Mesenchymal stem cell (in vitro differentiated cells and primary cell): ENCODE data around the gene CLMN.

ENCODE experiments used
- DNase-seq: peaks from one replicate; pipeline ENCODE4 v3.0.0-alpha.2; 2013
- H2AFZ ChIP-seq: one replicate; pipeline ENCODE4 v1.6.1; 2013; ENCODE audit warnings: low read depth, mild to moderate bottlenecking, control low read depth, inconsistent platforms, low read length, moderate library complexity
- H2AK5ac ChIP-seq: 2 replicates; pipeline ENCODE4 v1.6.1; 2013; ENCODE audit warnings: low read length, moderate library complexity, mild to moderate bottlenecking, inconsistent platforms; ENCODE audit not compliant: severe bottlenecking
- H2BK120ac ChIP-seq: one replicate; pipeline ENCODE4 v1.6.1; 2013; ENCODE audit warnings: low read depth, mild to moderate bottlenecking, inconsistent platforms, low read length, moderate library complexity
- H2BK12ac ChIP-seq, 2 experiments: one replicate each; pipeline ENCODE4 v1.6.1; 2013; ENCODE audit warnings: inconsistent platforms in 2 of 2, low read length in 2 of 2, mild to moderate bottlenecking in 2 of 2, moderate library complexity in 2 of 2, control low read depth in 1 of 2
- H2BK15ac ChIP-seq: one replicate; pipeline ENCODE4 v1.6.1; 2013; ENCODE audit warnings: mild to moderate bottlenecking, low read depth, inconsistent platforms; ENCODE audit not compliant: poor library complexity, severe bottlenecking
- H2BK5ac ChIP-seq: 2 replicates; pipeline ENCODE4 v1.6.1; 2013; ENCODE audit warnings: low read depth, mild to moderate bottlenecking, low read length, control low read depth, inconsistent platforms; ENCODE audit not compliant: poor library complexity, severe bottlenecking
- H3K14ac ChIP-seq, 2 experiments: one replicate each; pipeline ENCODE4 v1.6.1; 2013; ENCODE audit warnings: inconsistent platforms in 2 of 2, low read length in 2 of 2, control low read depth in 1 of 2, mild to moderate bottlenecking in 1 of 2, moderate library complexity in 1 of 2
- H3K18ac ChIP-seq, 2 experiments: one replicate each; pipeline ENCODE4 v1.6.1; 2013; ENCODE audit warnings: inconsistent platforms in 2 of 2, low read length in 2 of 2, control low read depth in 1 of 2, low read depth in 1 of 2, mild to moderate bottlenecking in 1 of 2
- H3K23ac ChIP-seq, 2 experiments: one replicate each; pipeline ENCODE4 v1.6.1; 2013; ENCODE audit warnings: inconsistent platforms in 2 of 2, low read length in 2 of 2, mild to moderate bottlenecking in 2 of 2, moderate library complexity in 2 of 2, control low read depth in 1 of 2
- H3K27ac ChIP-seq: 2 replicates; pipeline ENCODE4 v1.5.1; 2013; ENCODE audit warnings: mild to moderate bottlenecking, moderate library complexity, low read length, control low read depth, inconsistent platforms; ENCODE audit not compliant: poor library complexity, severe bottlenecking
- H3K27me3 ChIP-seq, 2 experiments: 2 replicates each; pipeline versions ENCODE4 v1.6.1 to v1.7.0; 2013; ENCODE audit warnings: low read length in 2 of 2, mild to moderate bottlenecking in 2 of 2, moderate library complexity in 2 of 2, control low read depth in 1 of 2, inconsistent platforms in 1 of 2; ENCODE audit not compliant: control insufficient read depth in 1 of 2, insufficient read depth in 1 of 2
- H3K36me3 ChIP-seq, 2 experiments: 2 replicates each; pipeline versions ENCODE4 v1.6.1 to v1.7.0; 2013; ENCODE audit warnings: low read length in 2 of 2, control low read depth in 1 of 2, inconsistent platforms in 1 of 2, low read depth in 1 of 2, mild to moderate bottlenecking in 1 of 2; ENCODE audit not compliant: insufficient read depth in 2 of 2, control insufficient read depth in 1 of 2
- H3K4ac ChIP-seq, 2 experiments: one replicate each; pipeline ENCODE4 v1.6.1; 2013; ENCODE audit warnings: inconsistent platforms in 2 of 2, low read length in 2 of 2, mild to moderate bottlenecking in 2 of 2, moderate library complexity in 2 of 2, control low read depth in 1 of 2, low read depth in 1 of 2
- H3K4me1 ChIP-seq: 2 replicates; pipeline ENCODE4 v1.6.1; 2013; ENCODE audit warnings: low read depth, low read length, control low read depth; ENCODE audit not compliant: control insufficient read depth, insufficient read depth
- H3K4me2 ChIP-seq: 2 replicates; pipeline ENCODE4 v1.6.1; 2013; ENCODE audit warnings: low read length, mild to moderate bottlenecking, inconsistent platforms; ENCODE audit not compliant: poor library complexity, severe bottlenecking
- H3K4me3 ChIP-seq, 2 experiments: 2 replicates each; pipeline versions ENCODE4 v1.5.1 to v1.7.0; 2013; ENCODE audit warnings: low read length in 2 of 2, mild to moderate bottlenecking in 2 of 2, control low read depth in 1 of 2, low read depth in 1 of 2; ENCODE audit not compliant: insufficient read depth in 1 of 2
- H3K79me1 ChIP-seq: replicated peaks from 2 replicates; pipeline ENCODE4 v1.6.1; 2013; ENCODE audit warnings: mild to moderate bottlenecking, control low read depth, low read length, inconsistent platforms; ENCODE audit not compliant: poor library complexity, severe bottlenecking
- H3K9ac ChIP-seq: 2 replicates; pipeline ENCODE4 v1.7.0; 2013; ENCODE audit warnings: mild to moderate bottlenecking, low read length, moderate library complexity
- H3K9me3 ChIP-seq: 2 replicates; pipeline ENCODE4 v1.7.0; 2013; ENCODE audit warnings: mild to moderate bottlenecking, low read length; ENCODE audit not compliant: control insufficient read depth
- H4K8ac ChIP-seq: one replicate; pipeline ENCODE4 v1.6.1; 2013; ENCODE audit warnings: inconsistent platforms, mild to moderate bottlenecking, low read length, moderate library complexity
- H4K91ac ChIP-seq: one replicate; pipeline ENCODE4 v1.6.1; 2013; ENCODE audit warnings: mild to moderate bottlenecking, low read length, inconsistent platforms
- WGBS: methylation state at CpG from one replicate; pipeline ENCODE4 v1.1.7; 2013; ENCODE audit warnings: mixed read lengths; 5-methylcytosine and 5-hydroxymethylcytosine counted together

The CLMN gene

GRCh38 chr14:95190857-95191256 is 128.9 kb downstream of the CLMN start:
- 95% methylated on average over 7 of the region's 7 CpGs for WGBS

GRCh38 chr14:95190346-95190840 is 129.3 kb downstream of the CLMN start:
- Histone ChIP-seq H3K4me1 (peaks cover 3% of the 10 kb centered on the region), H3K4me2 (no peak overlapping the region), H3K9me3 (peaks cover 19% of the 10 kb centered on the region), H3K4me3 (no peak overlapping the region), H3K14ac (no peak overlapping the region), H2AFZ (no peak overlapping the region), H4K91ac (no peak overlapping the region), H2BK15ac (no peak overlapping the region), H2BK5ac (no peak overlapping the region), H3K36me3 (peaks cover 0 to 48% of the 10 kb centered on the region in 2 experiments), H2AK5ac (no peak overlapping the region), H3K79me1 (peaks cover 5% of the 10 kb centered on the region), H3K4ac (no peak overlapping the region), H3K18ac (no peak overlapping the region), H3K27ac (no peak overlapping the region), H2BK120ac (no peak overlapping the region), H3K9ac (no peak overlapping the region), H4K8ac (no peak overlapping the region), H3K27me3 (no peaks in the 10 kb centered on the region), H3K23ac (no peak overlapping the region), H2BK12ac (no peak overlapping the region)
- WGBS, result 69% methylated on average over 4 of the region's 4 CpGs
- peak; percentile 32 for DNase-seq

More at GRCh38 chr14:95190857-95191256, 128.9 kb downstream of the CLMN start:
- Histone ChIP-seq H3K23ac (no peak overlapping the region), H3K4me1 (no peaks in the 10 kb centered on the region), H3K4me2 (no peak overlapping the region), H3K9ac (no peak overlapping the region), H2BK5ac (no peak overlapping the region), H4K91ac (no peak overlapping the region), H3K14ac (no peak overlapping the region), H3K4me3 (no peak overlapping the region), H3K18ac (no peak overlapping the region), H2AFZ (no peak overlapping the region), H4K8ac (no peak overlapping the region), H3K27me3 (no peaks in the 10 kb centered on the region), H3K4ac (no peak overlapping the region), H3K27ac (no peak overlapping the region), H2BK12ac (no peak overlapping the region), H3K36me3 (peaks cover 0 to 48% of the 10 kb centered on the region in 2 experiments), H2AK5ac (no peak overlapping the region), H2BK15ac (no peak overlapping the region), H2BK120ac (no peak overlapping the region), H3K79me1 (peaks cover 5% of the 10 kb centered on the region), H3K9me3 (peaks cover 19% of the 10 kb centered on the region)
- DNase-seq, result no peak

- Histone ChIP-seq H2BK120ac (no peak overlapping the region), H3K4ac (no peak overlapping the region), H2AFZ (no peak overlapping the region), H3K79me1 (peaks cover 1% of the 10 kb centered on the region), H4K91ac (no peak overlapping the region), H3K23ac (no peak overlapping the region), H2BK15ac (no peak overlapping the region), H3K18ac (no peak overlapping the region), H2AK5ac (no peak overlapping the region), H2BK5ac (no peak overlapping the region), H3K9ac (no peak overlapping the region), H3K9me3 (peaks cover 19% of the 10 kb centered on the region), H2BK12ac (no peak overlapping the region), H3K14ac (no peak overlapping the region), H3K36me3 (peaks cover 0 to 48% of the 10 kb centered on the region in 2 experiments), H3K4me2 (no peak overlapping the region), H3K27ac (no peak overlapping the region), H3K4me3 (no peak overlapping the region), H4K8ac (no peak overlapping the region), H3K4me1 (peaks cover 6% of the 10 kb centered on the region), H3K27me3 (no peaks in the 10 kb centered on the region)
- WGBS, result 75% methylated on average over 5 of the region's 5 CpGs
- no peak for DNase-seq
Observed at GRCh38 chr14:95189367-95190132, 130.2 kb downstream of the CLMN start.

- Histone ChIP-seq H2BK12ac (no peak overlapping the region), H2AFZ (no peak overlapping the region), H3K27ac (no peak overlapping the region), H3K9me3 (peaks cover 19% of the 10 kb centered on the region), H3K18ac (no peak overlapping the region), H3K79me1 (no peaks in the 10 kb centered on the region), H2BK5ac (no peak overlapping the region), H4K91ac (no peak overlapping the region), H2AK5ac (no peak overlapping the region), H3K9ac (no peak overlapping the region), H3K4me1 (peaks cover 6% of the 10 kb centered on the region), H3K23ac (no peak overlapping the region), H3K4me2 (no peak overlapping the region), H4K8ac (no peak overlapping the region), H3K14ac (no peak overlapping the region), H2BK120ac (no peak overlapping the region), H2BK15ac (no peak overlapping the region), H3K4ac (no peak overlapping the region), H3K4me3 (no peak overlapping the region), H3K36me3 (peaks cover 0 to 43% of the 10 kb centered on the region in 2 experiments), H3K27me3 (no peaks in the 10 kb centered on the region)
- no CpG with 5 or more reads among the region's 3 CpGs for WGBS
- no peak for DNase-seq
Observed at GRCh38 chr14:95188380-95188779, 131.3 kb downstream of the CLMN start.
